GM19397 (cell line): Measurements from ENCODE around the gene SMG1.
"Not testable (repeated sequence)": the region's sequence is repeated elsewhere in the genome, so short reads cannot be mapped to it uniquely, and the experiment has no call there.

Experiments
- ATAC-seq: cut with Tn5 transposase; IDR thresholded peaks from one replicate; pipeline ENCODE4 v1.9.1; 2021; ENCODE audit warnings: mild to moderate bottlenecking, moderate library complexity; ENCODE audit not compliant: unreplicated experiment

Gene SMG1

GRCh38 chr16:18936727-18937340 lies 10.6 kb upstream of the SMG1 start:
- ATAC-seq: no peak

- no peak for ATAC-seq
Observed at GRCh38 chr16:18933501-18933900, 7.3 kb upstream of the SMG1 start.

GRCh38 chr16:18932243-18932987 lies 6.2 kb upstream of the SMG1 start:
- no peak for ATAC-seq

GRCh38 chr16:18931756-18932155 lies 5.5 kb upstream of the SMG1 start:
- ATAC-seq: no peak

GRCh38 chr16:18930095-18930494 lies 3.9 kb upstream of the SMG1 start:
- not testable (repeated sequence) for ATAC-seq

- not testable (repeated sequence) for ATAC-seq
Observed at GRCh38 chr16:18928073-18928472, 1.9 kb upstream of the SMG1 start.

GRCh38 chr16:18925215-18925985 lies 808 bp downstream of the SMG1 start:
- ATAC-seq: peak; percentile 46

- not testable (repeated sequence) for ATAC-seq
Observed at GRCh38 chr16:18923935-18924334, 2.3 kb downstream of the SMG1 start.

GRCh38 chr16:18923124-18923523 lies 3.1 kb downstream of the SMG1 start:
- not testable (repeated sequence) for ATAC-seq

- not testable (repeated sequence) for ATAC-seq
Observed at GRCh38 chr16:18909585-18909984, 16.6 kb downstream of the SMG1 start.

- ATAC-seq: not testable (repeated sequence)
Observed at GRCh38 chr16:18908716-18909115, 17.5 kb downstream of the SMG1 start.

- not testable (repeated sequence) for ATAC-seq
Observed at GRCh38 chr16:18902778-18903177, 23.4 kb downstream of the SMG1 start.

- ATAC-seq: not testable (repeated sequence)
Observed at GRCh38 chr16:18902044-18902443, 24.2 kb downstream of the SMG1 start.

- ATAC-seq: not testable (repeated sequence)
Observed at GRCh38 chr16:18901194-18901593, 25.0 kb downstream of the SMG1 start.

- ATAC-seq: not testable (repeated sequence)
Observed at GRCh38 chr16:18884456-18884855, 41.8 kb downstream of the SMG1 start.

- ATAC-seq: not testable (repeated sequence)
Observed at GRCh38 chr16:18877734-18878133, 48.5 kb downstream of the SMG1 start.

GRCh38 chr16:18877259-18877658 lies 48.9 kb downstream of the SMG1 start:
- ATAC-seq: not testable (repeated sequence)

- not testable (repeated sequence) for ATAC-seq
Observed at GRCh38 chr16:18876301-18876700, 49.9 kb downstream of the SMG1 start.

- not testable (repeated sequence) for ATAC-seq
Observed at GRCh38 chr16:18869043-18869771, 57.0 kb downstream of the SMG1 start.

GRCh38 chr16:18866277-18866823 lies 59.9 kb downstream of the SMG1 start:
- not testable (repeated sequence) for ATAC-seq

GRCh38 chr16:18862891-18863290 lies 63.3 kb downstream of the SMG1 start:
- ATAC-seq: not testable (repeated sequence)
